Left lung (tissue), 10 donors: ENCODE data around the gene PDGFC. TPM values are rescaled to one million over a fixed set of nuclear protein-coding genes. Genes with fewer than 3 reads are reported as not detected.

Source experiments
- ATAC-seq: fragments of 200-7000 bp; cut with Tn5 transposase; one replicate; pipeline ENCODE4 v1.9.1; 2020; ENCODE audit warnings: moderate library complexity
- DNase-seq, 4 donors: peaks; one replicate each; pipeline ENCODE4 v3.0.0-alpha.2; 2013 to 2020
- H3K27ac ChIP-seq, 2 donors: fragments of 200-600 bp; sonication (generic) in 1 of 2; one replicate each; pipeline versions ENCODE4 v1.5.0 to v1.8.0; 2020 to 2021
- H3K27me3 ChIP-seq, 2 donors: fragments of 200-600 bp; sonication (generic) in 1 of 2; one replicate each; pipeline versions ENCODE4 v1.5.0 to v1.8.0; 2020 to 2021
- H3K36me3 ChIP-seq, 2 donors: fragments of 200-600 bp; sonication (generic) in 1 of 2; one replicate each; pipeline versions ENCODE4 v1.5.0 to v1.8.0; 2020 to 2021
- H3K4me1 ChIP-seq, 2 donors: fragments of 200-600 bp; one replicate each; pipeline ENCODE4 v1.8.0; 2021
- H3K4me3 ChIP-seq, 2 donors: fragments of 200-600 bp; sonication (generic) in 1 of 2; one replicate each; pipeline versions ENCODE4 v1.5.0 to v1.8.0; 2020 to 2021; ENCODE audit warnings: mild to moderate bottlenecking in 1 of 2
- H3K9me3 ChIP-seq, 2 donors: fragments of 200-600 bp; sonication (generic) in 1 of 2; one replicate each; pipeline versions ENCODE4 v1.5.0 to v1.8.0; 2020 to 2021
- intact Hi-C, 2 donors: fragments of 100-400 bp; cut with DNase I; formaldehyde crosslinking; loops; one replicate each; pipeline versions ENCODE4 v1.11.2 to v1.14.2; 2022
- polyA plus RNA-seq, 6 donors: library from polyadenylated mRNA; unstranded; fragments of 120-200 nt; gene quantifications; one replicate each; pipeline ENCODE4 v1.2.1, GENCODE V29; 2013; ENCODE audit not compliant: insufficient read length in 6 of 6
- total RNA-seq, 2 donors: library from RNA; stranded (reverse); fragmentation: NEBNext Ultra II Directional; extraction: Animal tissue kit (Norgen Biotek cat#: 25700); gene quantifications; one replicate each; pipeline ENCODE4 v1.2.1, GENCODE V29; 2021
- TF ChIP-seq, protein P1 (sequence below), 2 donors: fragments of 200-600 bp; sonication (generic) in 1 of 2; IDR thresholded peaks; one replicate each; pipeline versions ENCODE4 v1.5.0 to v1.8.0; 2021; ENCODE audit warnings: antibody characterized with exemption in 2 of 2
- donor health status: DM: no; HTN: yes; CAD: no.
- donor health status: DM: no; HTN: no; CAD: no.

Gene PDGFC
- total and polyA plus RNA-seq, 8 donors = 22.4 to 51.6 (median 37.4) TPM

DNA sequence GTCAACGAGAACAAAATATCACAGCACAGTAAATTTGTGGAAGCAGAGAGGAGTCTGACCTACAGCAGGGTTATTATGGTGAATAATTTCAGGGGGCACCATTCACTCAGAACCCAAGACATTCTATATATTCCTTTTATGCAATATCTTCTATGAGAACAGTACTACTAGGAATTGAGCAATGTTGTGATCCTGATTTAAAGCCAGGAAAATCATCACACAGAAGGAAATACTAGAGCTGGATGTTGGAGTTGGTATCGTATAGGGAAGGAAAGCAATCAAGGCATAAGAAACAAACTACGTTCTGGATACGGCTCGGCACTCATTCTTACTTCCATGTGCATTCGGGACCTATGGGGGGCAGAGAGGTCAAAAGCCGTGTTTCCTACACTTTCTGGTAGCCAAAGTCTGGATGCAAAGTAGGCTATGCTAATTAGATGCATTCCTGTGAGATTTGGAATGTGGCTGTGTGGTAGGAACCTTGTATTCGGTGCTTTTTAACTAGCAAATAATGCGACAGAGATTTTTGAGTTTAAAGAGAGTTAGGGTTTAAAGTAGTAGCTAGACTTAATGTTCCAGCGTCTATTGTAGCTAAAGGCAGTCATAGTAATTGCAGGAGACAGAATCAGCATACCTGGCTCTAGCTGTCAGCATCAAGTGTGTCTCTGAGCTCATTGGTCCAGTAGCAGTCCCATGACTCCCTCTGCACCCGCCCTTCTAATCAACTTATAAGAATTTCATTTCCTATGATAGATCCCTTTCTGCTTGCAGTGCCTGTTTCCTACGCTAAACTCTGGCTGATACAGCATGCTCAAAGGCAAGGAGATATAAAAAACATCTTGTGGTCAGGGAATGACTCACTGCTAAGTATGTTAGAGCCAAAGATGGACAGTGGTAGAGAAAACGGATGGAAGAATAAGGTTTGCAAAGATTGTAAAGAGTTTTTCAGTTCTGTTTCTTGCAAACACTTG lies 43.3 kb upstream of the PDGFC start:
- Histone ChIP-seq H3K4me1 (no peaks in the 10 kb centered on the region), H3K36me3 (no peaks in the 10 kb centered on the region), H3K9me3 (no peaks in the 10 kb centered on the region), H3K4me3 (no peak overlapping the region), H3K27ac (no peak overlapping the region), H3K27me3 (no peaks in the 10 kb centered on the region)
- peak; percentile 80 for ATAC-seq
- no peak for DNase-seq
- intact Hi-C loops = no loop called here
- TF ChIP-seq, protein P1, sequence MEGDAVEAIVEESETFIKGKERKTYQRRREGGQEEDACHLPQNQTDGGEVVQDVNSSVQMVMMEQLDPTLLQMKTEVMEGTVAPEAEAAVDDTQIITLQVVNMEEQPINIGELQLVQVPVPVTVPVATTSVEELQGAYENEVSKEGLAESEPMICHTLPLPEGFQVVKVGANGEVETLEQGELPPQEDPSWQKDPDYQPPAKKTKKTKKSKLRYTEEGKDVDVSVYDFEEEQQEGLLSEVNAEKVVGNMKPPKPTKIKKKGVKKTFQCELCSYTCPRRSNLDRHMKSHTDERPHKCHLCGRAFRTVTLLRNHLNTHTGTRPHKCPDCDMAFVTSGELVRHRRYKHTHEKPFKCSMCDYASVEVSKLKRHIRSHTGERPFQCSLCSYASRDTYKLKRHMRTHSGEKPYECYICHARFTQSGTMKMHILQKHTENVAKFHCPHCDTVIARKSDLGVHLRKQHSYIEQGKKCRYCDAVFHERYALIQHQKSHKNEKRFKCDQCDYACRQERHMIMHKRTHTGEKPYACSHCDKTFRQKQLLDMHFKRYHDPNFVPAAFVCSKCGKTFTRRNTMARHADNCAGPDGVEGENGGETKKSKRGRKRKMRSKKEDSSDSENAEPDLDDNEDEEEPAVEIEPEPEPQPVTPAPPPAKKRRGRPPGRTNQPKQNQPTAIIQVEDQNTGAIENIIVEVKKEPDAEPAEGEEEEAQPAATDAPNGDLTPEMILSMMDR (IDR thresholded peaks at IDR 0.05) = no peak

GRCh38 chr4:157013656-157014055 lies 42.1 kb upstream of the PDGFC start:
- DNase-seq = no peak
- no peak overlapping the region for H3K4me3 ChIP-seq
- H3K27ac ChIP-seq = no peak overlapping the region
- no peaks in the 10 kb centered on the region for H3K27me3 ChIP-seq
- H3K4me1 ChIP-seq = no peaks in the 10 kb centered on the region
- no peaks in the 10 kb centered on the region for H3K9me3 ChIP-seq
- H3K36me3 ChIP-seq = no peaks in the 10 kb centered on the region
- TF ChIP-seq, protein P1 (IDR thresholded peaks at IDR 0.05) = no peak
- intact Hi-C loops = no loop called here
- no peak for ATAC-seq

GRCh38 chr4:157012781-157013180 lies 41.2 kb upstream of the PDGFC start:
- no peak for ATAC-seq
- H3K4me3 ChIP-seq = no peak overlapping the region
- no peaks in the 10 kb centered on the region for H3K9me3 ChIP-seq
- TF ChIP-seq, protein P1 (IDR thresholded peaks at IDR 0.05) = no peak
- H3K4me1 ChIP-seq = no peaks in the 10 kb centered on the region
- no peaks in the 10 kb centered on the region for H3K36me3 ChIP-seq
- DNase-seq = no peak
- intact Hi-C loops = no loop called here
- no peaks in the 10 kb centered on the region for H3K27me3 ChIP-seq
- H3K27ac ChIP-seq = no peak overlapping the region

GRCh38 chr4:157012296-157012695 lies 40.7 kb upstream of the PDGFC start:
- DNase-seq (no peak), ATAC-seq (no peak)
- Histone ChIP-seq H3K4me1 (no peaks in the 10 kb centered on the region), H3K4me3 (no peak overlapping the region), H3K27ac (no peak overlapping the region), H3K27me3 (no peaks in the 10 kb centered on the region), H3K36me3 (no peaks in the 10 kb centered on the region), H3K9me3 (no peaks in the 10 kb centered on the region)
- TF ChIP-seq, protein P1 (IDR thresholded peaks at IDR 0.05) = no peak
- intact Hi-C loops = no loop called here

GRCh38 chr4:157010630-157011029 lies 39.0 kb upstream of the PDGFC start:
- H3K27ac ChIP-seq = no peak overlapping the region
- no peak for ATAC-seq
- TF ChIP-seq, protein P1 (IDR thresholded peaks at IDR 0.05) = no peak
- no peak overlapping the region for H3K4me3 ChIP-seq
- no peaks in the 10 kb centered on the region for H3K9me3 ChIP-seq
- no peaks in the 10 kb centered on the region for H3K27me3 ChIP-seq
- intact Hi-C loops = no loop called here
- H3K4me1 ChIP-seq = no peaks in the 10 kb centered on the region
- DNase-seq = no peak
- no peaks in the 10 kb centered on the region for H3K36me3 ChIP-seq
